ENCODE results near the gene CHST11.

The CHST11 gene

DNA sequence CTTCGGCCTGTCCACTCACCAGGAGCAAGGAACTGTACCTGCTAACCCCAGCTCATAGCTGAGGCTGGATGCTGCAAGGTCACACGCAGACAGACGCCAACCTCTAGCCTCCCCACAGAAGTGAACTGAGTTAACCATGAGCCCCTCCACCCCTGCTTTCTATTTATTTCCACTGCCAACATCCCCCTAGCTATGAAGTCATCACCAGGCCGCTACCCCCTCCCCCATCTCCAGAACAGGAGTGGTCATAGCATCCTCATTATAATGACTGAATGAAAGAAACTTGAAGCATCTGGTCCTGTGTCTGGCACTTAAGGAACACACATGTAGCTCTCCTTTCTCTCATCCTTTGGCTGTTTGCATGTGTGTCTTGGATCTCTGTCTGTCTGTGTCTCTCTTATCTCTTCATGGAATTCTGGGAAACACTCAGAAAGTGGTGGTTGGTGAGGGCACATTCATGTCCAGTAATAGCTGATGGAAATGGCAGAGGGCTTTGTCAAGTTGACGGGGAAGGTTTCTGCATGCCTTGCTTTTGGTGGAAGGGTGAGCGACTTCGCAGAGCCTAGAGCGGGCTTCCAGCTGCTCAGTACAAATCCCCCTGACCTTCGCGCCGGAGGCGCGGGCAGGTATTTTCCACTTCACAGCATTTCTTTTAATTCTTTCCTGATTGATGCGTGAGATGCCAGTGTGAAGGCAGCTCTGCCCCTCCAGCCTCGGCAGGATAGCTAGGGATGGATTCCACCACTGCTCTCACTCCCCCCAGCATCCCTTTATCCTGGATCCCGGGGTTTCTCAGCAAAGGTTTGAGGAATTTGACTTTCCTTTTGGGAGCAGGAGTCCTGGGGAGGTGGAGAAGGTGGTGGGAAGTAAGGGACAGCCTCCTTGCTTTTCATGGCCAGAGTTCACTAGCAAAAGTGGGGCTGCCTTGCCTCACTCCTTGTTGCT lies 198.2 kb downstream of the CHST11 start:
- no peak for DNase-seq (ENCODE audit: low spot score)

DNA sequence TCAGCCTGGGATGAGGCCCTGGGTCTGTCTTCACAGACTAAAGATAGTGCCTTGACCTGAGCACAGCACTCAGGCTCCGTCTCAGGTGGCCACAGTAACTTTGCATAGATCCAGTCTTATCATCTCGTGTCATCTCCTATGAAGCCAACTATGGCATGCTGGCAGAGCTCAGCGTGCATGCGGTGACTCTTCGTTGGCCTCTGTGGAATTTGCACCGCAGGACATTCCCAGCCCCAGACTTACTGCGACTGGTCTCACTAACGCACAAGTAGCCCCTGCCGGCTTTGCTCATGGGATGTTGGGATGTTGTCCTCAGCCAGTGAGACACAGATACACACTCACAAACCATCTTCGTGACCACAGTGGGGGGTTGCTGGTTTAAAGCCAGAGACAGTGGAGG lies 199.6 kb downstream of the CHST11 start:
- DNase-seq (ENCODE audit: low spot score), result no peak

DNA sequence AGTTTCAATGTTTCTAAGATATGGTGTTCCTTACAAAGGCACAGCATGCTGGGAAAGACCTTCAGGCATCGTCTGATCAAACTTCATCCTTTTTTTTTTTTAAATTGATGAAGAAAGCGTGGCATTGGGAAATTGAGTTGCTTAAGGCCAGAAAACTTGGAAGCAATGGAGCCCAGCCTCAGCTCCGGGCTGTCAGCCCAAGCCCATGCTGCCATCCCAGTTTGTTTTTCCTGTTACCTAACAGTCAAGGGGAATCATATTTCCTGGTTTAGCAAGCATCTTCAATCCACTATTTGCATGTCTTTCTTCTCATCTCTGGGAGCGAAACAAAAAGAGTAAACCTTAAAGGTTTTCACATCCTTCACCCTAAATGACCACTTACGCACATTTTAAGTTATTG lies 200.2 kb downstream of the CHST11 start:
- DNase-seq (ENCODE audit: low spot score), result no peak

DNA sequence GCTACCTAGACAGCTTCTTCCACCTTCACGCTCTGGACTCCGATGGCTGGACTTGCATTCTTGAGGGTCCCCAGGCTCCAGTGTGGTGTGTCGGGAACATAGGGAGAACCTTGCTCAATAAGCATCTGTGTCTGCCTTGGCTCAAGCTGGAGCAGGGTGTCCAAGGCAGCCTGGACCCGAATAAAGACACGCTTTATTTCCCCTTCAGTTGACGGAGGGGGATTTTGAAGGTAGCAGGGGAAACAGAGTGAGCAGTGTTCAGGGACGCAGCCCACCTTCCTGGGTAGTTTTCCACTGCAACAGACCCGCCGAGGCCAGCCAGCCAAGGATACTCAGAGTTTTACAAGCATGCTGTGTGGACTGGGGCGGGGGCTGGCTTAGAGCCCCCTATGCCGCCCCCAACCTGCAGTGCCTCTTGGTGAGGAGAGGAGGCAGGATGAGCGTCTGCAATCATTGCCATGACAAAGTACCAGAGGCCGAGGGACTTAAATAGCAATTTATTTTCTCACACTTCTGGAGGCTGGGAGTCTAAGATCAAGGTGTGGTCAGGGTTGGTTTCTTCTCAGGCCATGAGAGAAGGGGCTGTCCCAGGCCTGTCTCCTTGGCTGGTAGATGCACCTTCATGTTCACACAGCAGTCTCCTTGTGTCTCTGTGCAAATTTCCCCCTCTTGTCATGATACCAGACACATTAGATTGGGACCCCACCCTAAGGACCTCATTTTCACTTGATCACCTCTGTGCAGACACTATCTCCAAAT lies 201.2 kb downstream of the CHST11 start:
- DNase-seq (ENCODE audit: low spot score), result no peak

DNA sequence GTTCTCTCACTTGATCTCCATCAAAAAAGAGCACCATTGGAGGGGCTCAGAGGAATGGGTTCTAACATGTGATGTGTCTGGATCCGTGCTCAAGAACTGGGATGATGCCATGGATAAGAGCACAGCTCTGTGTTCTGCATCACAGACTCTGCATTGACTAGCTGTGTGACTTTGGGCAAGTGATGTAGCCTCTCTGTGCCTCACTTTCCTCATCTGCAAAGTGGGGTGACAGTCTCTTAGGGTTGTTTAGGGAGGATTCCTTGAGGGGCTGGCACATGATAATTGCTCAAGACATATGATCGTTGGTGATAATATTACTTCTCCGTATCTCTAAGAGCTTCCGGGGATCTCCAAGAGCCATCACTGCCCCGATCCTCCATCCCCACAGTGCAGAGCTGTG lies 202.3 kb downstream of the CHST11 start:
- DNase-seq (ENCODE audit: low spot score), result no peak

DNA sequence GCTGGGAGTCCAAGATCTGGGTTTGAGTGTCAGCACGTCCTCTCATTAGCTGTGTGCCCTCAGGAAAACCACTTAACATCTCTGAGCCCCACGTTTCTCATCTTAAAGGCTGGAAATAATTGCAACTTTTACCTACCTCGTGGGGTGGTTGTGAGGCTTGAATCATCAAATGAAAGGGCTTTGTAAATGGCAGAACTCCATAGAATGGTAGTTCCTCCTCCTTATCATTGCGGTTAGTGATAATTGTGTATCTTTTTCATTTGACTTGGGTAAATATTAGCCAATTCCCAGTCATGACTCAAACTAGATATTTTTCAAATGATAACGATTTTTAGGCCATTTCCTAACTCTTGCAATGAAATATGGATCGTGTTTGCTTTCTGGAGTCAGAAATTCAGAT lies 205.5 kb downstream of the CHST11 start:
- DNase-seq (ENCODE audit: low spot score), result no peak

DNA sequence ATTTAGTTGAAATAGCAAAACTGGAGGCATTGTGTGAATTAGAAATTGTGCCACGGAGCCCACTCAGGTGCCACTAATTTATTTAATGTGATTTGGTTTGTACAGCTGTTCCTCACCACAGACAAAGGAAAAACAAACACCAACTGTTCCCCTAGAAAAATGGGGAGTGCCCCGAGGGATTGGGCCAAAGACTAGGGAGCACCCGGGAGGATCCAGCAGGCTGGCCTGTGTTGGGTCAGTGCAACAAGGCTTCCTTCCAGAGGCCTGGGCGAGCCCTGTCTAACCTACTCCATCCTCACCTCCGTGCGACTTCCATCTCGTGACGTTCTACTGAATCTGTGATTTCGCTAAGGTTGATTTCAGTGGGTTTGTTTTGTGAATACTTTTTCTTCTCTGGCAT lies 206.2 kb downstream of the CHST11 start:
- DNase-seq (ENCODE audit: low spot score), result no peak

DNA sequence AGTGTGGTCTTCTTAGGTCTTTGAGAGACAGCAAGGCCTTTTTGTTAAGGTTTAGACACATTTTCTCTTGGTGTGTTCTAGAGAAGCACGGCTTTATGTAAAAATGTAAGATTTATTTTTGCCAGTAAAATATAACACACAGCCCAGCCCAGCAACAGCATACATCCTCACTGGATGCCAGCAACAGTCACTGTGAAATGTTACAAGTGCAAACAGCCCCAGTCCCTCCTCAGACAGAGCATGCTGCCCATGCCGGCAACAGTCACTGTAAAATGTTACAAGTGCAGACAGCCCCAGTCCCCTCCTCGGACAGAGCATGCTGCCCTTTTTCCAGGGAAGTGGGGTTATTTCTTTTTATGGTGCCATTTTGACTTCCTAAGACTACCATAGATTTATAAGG lies 207.6 kb downstream of the CHST11 start:
- DNase-seq (ENCODE audit: low spot score), result no peak

DNA sequence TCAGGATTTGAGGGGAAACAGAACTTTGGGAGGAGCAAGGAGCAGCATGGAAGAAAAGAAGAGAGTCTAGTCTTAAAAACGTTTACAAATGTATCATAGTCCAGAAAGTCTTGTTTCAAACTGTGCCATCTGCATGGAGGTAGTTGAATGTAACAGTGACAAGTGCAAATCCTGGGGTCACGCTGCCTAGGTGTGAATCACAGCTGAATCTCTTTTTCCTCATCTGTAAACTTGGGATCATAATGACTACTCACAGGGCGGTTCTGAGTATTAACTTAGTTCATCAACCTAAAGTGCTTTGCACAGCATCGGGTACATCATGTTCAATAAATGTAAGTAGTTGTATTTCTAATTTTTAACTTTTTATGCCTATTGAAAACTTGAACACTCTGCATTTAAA lies 208.5 kb downstream of the CHST11 start:
- no peak for DNase-seq (ENCODE audit: low spot score)

DNA sequence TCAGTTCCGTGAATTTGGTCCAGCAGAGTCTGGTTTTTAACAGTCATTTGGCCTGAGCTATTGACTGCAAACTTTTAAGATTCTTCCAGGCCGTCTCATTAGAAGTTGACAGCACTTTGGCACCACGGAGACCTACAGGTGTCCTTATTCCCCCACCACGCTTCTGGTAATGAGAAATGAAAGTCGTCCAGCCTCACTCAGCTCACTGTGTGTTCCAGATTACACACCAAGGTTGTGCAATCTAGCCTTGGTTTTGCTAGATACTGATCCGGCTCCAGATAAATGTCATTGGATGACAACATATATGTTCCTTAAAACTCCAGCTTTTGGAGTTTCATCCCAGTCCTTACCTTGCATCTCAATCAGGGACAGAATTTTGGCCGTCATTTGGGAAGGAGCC lies 210.4 kb downstream of the CHST11 start:
- no peak for DNase-seq (ENCODE audit: low spot score)

DNA sequence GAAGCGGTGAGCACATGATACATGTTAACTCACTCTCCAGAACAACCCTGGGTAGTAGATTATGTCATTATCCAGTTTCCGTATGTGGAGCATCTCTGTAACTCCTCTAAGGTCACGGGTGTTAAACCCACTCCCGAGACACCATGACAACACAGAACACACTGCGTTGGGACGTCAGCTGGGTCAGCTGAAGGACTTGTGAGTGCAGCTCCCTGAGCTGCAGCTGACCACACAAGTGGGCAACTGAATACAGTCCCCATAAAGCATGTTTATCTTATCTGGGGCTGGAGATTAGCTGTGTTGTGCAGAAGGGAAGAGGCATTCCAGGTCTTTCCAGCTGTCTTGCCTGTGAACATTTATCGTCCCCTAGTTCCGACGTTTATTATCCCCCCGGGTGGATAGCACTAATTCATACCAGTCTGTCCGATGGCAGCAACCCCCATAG lies 211.5 kb downstream of the CHST11 start:
- no peak for DNase-seq (ENCODE audit: low spot score)

DNA sequence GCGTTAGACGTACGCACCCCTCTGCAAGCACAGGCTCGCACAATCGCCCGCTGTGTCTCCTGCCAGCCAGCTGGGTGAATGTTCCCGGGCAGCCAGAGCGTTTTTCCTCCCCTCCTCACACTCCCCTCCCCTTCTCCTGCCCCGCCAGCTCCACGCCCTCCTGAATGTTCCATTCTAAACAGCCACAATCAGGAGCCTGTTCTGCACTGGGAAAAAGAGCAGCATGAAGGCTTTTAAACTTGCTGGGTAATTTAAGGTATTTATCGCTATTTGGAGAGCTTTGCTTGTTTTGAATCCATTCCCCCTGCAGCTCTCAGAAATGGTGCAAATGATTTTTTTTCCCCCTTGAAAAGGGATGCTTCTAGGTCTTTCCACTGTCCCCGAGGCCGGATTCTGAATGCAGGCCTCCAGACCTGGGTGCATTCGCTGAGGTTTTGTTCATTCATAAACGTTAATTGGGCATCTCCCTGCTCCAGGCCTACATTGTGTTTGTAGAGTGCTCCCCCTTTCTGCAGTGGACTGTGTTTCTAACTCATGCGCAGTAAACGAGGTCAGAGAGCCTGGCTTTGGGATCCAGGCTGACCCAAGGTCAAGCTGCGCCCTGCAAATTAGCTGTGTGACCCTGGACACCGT lies 212.5 kb downstream of the CHST11 start:
- peak; percentile 78 for DNase-seq (ENCODE audit: low spot score)

DNA sequence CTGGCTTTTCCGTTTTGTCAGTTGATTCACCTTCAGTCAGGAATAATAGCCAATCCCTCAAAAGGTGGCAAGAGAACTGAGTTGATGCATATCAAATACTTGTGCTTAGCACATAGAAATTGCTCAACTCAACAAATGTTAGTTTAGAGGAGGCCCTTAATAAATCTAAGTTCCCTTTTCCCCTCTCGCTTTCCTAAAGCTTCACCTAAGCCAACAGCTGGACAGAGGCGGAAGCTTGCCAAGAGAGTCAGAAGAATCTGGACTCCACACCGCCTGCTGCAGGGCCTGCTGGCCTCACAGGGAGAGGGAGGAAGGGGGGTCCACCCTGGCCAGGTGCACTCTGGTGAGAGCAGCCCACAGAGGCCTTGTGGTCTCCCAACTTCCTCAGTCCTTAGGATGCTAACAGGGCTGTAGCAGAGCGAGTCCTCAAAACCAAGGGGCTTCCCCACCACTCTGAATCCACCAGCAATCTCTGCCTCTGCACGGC lies 213.1 kb downstream of the CHST11 start:
- DNase-seq (ENCODE audit: low spot score), result no peak

DNA sequence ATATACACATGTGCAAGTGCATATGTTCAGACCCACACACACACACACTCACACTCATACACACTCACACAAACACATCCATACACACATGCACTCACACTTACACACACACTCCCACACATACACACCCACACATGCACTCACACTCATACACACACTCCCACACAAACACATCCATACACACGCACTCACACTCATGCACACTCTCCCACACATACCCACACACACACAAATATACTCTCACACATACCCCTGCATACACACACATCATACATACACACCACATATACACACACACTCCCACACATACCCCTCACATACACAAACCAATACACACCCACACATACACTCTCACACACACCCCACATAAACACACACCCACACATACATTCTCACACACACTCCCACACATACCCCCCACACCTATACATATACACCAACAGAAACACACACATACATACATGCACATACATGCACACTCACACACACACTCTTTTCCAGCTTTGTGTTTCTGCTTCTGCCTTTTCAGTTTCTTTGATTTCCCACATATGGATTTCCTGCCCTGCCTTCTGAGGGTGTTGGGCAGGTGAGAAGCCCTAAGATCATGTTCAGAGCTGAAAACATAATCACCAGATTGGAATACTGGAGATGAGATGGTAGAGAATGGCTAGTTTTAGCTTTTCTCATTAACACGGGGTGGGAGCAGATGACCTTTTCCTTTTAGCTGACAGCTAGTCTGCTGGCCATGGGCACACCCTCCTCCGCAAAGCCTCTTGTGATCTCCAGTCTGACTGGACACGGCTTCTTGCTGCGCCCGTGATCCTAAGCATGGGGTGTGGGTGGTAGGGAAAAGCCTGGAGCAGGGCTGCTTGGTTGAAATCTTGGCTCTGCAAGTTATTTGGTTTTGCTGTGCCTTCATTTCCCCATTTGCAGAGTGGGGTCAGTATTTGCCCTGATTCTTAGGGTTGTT lies 214.0 kb downstream of the CHST11 start:
- DNase-seq (ENCODE audit: low spot score), result peak; percentile 50

DNA sequence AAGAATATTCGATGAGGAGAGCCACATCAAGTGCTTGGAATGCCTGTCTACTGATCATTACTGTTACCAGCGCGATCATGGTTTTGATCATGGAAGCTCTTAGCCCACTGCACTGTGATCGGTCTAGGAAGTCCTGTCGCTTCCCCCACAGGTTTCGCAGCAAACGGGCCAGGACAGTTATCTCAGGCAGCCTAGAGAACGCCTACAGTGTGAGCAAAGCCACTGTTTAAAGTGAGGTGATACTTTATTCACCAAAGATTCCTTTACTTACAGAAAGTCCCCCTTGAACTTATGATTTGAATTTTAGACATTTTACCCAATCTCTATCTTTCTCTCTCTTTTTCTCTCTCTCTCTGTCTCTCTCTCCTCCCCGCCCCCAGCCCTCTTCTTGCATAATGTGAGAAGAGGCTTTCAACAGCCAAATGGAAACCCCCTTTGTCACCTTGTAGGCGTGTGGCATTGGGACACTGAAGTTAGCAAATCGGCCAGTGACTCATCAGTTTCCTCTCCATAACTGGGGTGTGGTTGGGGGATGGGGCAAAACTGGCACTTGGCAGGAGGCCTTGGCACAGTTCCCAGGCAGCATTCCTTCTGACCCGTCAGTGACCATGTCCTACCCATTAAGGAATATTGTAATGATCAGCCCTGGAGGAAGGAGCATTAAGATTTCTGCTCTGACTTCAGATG lies 214.8 kb downstream of the CHST11 start:
- peak; percentile 82 for DNase-seq (ENCODE audit: low spot score)

DNA sequence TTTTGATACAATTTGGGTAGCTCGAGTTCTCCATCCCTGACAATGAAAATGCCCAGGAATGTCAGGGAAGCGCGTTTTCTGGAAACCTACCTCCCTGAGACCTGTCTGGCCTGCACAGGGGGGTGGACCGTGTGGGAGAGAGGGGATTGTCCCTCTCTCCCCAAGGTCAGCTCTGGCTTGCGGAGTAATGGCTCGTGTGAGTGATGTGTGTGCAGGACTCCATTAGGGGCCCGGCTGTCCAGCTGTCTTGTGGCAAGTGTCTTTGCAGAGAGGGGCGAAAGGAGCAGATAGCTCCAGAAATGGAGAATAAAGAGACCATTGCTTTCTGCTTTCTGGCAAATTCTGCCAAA lies 215.3 kb downstream of the CHST11 start:
- DNase-seq (ENCODE audit: low spot score), result no peak

DNA sequence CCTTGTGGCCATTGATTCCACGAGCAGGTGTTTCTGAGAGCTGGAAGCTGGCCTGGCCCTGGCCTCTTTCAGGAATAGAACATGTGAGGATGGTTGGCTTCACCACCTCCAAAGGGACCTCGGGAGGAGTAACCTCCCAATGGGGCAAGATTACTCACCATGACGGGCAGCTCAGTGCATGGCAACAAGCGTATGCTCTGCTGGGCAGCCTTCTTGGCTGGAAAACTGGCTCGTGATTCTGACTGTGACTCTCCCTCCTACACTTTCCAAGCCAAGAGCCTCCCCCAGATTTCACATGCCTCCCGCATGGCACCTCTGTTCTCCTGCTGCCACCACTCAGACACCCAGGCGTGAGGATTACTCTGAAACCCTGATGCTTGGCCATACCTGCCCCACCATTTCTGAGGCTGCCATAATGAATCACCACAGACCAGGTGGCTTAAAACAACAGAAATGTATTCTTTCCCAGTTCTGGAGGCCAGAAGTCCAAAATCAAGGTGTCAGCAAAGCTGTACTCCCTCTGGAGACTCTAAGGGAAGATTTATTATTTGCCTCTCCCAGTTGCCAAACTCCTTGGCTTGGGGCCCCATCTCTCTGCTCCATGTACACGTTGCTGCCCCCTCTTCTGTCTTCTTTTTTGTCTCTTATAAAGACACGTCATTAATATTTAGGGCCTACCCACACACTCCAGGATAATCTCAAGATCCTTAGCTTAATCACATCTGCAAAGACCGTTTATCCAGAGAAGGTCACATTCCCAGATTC lies 215.9 kb downstream of the CHST11 start:
- no peak for DNase-seq (ENCODE audit: low spot score)

DNA sequence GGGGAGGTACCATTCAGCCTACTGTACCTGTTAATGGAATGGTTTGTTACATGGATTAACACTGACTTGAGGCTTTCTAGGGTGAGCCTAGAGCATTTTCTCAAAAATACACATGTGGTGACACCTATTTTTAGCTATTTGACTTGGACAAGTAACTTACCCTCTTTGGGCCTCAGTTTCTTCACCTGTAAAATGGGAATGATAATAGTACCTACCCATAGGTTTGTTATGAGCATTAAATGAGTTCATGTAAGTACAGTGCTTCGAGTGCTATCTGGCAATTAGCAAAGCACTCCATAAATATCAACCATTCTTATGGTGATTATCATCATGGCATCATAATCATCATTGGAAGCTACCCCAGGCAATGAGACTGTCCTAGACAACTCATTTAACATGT lies 216.5 kb downstream of the CHST11 start:
- DNase-seq (ENCODE audit: low spot score), result no peak

DNA sequence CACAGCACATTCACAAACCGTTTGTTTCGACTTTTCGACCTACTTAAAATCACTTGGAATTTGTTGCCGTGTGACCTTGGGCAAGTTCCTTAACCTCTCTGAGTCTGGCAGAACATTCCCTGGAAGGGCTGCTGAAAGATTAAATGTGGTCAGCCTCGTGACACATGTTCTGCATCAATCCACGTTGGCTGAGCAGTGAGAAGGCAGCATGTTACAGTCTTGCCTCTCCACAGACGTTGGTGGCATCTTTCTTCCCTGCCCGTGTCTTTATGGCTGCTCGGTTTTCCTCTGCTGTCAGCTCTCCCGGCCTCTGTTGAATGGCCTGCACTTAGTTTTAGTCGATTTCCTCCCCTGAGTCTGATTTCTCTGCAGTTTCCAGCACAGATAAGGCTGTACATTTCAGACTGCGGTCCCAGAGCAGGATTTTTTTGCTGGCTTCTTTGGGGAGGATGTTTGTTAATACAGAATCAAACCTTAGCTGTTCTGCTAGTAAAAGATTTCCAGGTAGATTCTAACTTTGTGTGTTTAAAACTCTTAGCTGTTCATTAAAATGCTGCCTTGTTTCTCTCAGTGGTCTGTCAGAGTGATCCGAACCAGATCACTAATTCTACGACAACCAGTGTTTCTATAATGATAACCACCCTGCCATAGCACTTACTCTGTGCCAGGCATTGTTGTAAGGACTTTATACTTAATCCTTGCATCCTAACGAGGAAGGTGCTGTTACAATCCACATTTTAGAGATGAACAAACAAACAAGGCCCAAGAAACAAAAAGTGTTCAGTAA lies 217.1 kb downstream of the CHST11 start:
- DNase-seq (ENCODE audit: low spot score), result no peak
